ENCODE results near the gene PPTC7.
A peak's percentile ranks its signal among the peaks of the same experiment; 100 is the strongest.

Gene PPTC7

DNA sequence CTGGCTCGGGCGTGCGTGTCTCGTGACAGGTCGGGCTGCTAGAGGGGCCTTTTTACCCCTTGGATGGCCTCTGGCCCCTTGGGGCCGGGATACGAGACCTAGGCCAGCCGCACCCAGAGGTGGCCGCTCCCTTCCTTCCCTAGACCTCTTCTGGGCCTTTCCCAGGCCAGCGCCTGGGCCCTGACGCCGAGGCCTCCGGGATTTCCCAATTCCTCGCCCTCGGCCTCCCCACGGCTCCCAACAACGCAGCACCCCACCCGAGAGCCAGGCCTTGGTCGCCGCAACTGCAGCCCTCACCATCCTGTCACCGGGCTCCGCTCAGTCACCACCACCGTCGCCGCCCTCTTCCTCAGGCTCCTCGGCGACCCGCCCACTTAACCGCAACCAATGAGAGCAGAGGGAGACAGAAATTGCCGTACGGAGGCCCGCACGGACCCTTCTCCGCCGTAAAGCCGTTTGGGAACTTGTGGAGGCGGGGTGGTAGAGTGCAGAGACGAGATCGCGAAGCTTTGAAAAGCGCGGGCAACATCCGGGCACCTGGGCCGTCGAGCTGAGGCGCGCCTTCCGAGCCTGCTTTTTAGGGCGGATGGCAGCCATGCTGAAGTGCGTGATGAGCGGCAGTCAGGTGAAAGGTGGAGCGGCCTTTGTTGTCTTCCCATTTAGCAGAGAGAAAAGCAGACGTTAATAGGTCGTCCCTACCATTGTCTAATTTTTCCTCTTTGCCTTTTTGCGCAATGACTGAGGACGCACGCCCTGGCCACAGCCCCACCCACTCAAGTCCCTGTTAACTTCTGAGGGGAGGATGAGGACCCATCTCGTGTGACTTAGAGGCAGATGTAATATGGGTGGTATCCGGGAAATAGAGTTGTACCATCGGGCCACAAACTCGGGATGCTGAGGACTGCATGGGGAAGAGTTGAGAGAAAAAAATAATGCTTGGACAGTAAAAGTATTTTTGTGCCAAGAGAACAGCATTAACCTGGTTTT lies 81.1 kb downstream of the PPTC7 start, which contains the start of the genes RAD9B and VPS29:
Gene RAD9B (plus strand): TSS at position 580 of the 987 bp plus-strand sequence. CDS start 7 bp downstream, at position 587.
Gene VPS29 (minus strand): TSS at position 360 of the 987 bp plus-strand sequence. CDS start 60 bp downstream, at position 300.
- peak within 1 kb of the TSS; percentile 87 for H3K4me3 ChIP-seq (ENCODE audit: low read depth, low read length)
- no peaks in the 10 kb centered on the region for H3K27me3 ChIP-seq (ENCODE audit: insufficient read depth, low read depth, severe bottlenecking)
- TF ChIP-seq, protein P1, sequence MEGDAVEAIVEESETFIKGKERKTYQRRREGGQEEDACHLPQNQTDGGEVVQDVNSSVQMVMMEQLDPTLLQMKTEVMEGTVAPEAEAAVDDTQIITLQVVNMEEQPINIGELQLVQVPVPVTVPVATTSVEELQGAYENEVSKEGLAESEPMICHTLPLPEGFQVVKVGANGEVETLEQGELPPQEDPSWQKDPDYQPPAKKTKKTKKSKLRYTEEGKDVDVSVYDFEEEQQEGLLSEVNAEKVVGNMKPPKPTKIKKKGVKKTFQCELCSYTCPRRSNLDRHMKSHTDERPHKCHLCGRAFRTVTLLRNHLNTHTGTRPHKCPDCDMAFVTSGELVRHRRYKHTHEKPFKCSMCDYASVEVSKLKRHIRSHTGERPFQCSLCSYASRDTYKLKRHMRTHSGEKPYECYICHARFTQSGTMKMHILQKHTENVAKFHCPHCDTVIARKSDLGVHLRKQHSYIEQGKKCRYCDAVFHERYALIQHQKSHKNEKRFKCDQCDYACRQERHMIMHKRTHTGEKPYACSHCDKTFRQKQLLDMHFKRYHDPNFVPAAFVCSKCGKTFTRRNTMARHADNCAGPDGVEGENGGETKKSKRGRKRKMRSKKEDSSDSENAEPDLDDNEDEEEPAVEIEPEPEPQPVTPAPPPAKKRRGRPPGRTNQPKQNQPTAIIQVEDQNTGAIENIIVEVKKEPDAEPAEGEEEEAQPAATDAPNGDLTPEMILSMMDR (IDR thresholded peaks at IDR 0.05; ENCODE audit: low read depth, low read length): no peak
- peaks cover 4% of the 10 kb centered on the region for H3K9me3 ChIP-seq (ENCODE audit: severe bottlenecking)
- peaks cover 6% of the 10 kb centered on the region for H3K36me3 ChIP-seq
- DNase-seq: peak; percentile 97
- H3K27ac ChIP-seq: peak within 1 kb of the TSS; percentile 81

DNA sequence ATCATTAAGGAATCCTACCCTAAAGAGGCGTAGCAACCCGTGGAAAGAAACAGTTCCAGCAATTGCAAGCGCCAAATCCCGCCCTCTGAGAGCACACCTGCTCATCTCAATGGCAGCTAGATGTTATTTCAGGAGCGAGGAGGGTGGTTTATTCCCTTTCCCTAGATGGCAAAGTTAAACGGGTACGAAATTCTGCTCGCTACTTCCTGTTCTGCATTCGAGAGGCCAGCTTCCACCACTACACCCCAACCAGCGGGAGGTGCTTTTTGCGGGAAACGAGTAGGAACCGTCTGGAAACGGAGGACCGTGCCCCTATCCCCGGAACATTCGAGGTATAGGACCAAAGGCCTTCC lies 81.7 kb downstream of the PPTC7 start:
- TF ChIP-seq, protein P1 (IDR thresholded peaks at IDR 0.05; ENCODE audit: low read depth, low read length): no peak
- peak overlapping the region; percentile 81 for H3K27ac ChIP-seq

DNA sequence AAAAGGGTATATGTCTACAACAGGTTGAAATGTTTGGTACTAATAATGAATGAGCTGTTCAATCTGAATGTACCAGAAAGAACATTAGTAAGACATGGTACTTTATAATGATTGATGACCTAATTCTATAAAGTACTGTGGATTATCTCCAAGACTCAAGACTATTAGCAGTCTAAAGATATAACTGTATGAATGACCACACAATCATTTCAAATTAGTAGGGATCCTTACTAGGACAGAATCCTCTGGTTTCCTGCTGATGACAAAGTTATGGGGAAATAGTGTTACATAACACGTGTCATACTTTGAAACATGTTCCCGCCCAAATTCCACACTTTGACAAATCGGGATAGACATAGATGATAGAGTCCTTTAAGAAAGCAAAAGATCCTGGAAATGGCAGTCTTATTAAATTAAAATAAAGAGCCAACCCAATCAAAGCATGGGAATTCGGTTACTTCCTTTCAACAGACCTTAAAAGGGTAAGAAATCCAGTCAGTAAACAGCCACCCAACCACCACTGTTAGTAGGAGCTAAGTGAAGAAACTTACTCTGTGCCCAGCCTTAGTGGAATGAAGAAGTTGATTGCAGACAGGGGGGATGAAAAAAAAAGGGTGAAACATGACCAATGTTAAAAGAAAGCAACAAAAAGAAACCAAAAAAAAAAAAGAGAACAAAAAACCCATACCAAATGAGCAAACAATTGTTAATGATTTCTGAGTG lies 84.0 kb downstream of the PPTC7 start:
- H3K27ac ChIP-seq: peak overlapping the region; percentile 14
- peaks cover 4% of the 10 kb centered on the region for H3K9me3 ChIP-seq (ENCODE audit: severe bottlenecking)
- peaks cover 26% of the 10 kb centered on the region for H3K36me3 ChIP-seq
- H3K27me3 ChIP-seq (ENCODE audit: insufficient read depth, low read depth, severe bottlenecking): no peaks in the 10 kb centered on the region
- no peak overlapping the region for H3K4me3 ChIP-seq (ENCODE audit: low read depth, low read length)
- TF ChIP-seq, protein P1 (IDR thresholded peaks at IDR 0.05; ENCODE audit: low read depth, low read length): no peak
- DNase-seq: no peak

More for the DNA sequence above, 81.7 kb downstream of the PPTC7 start:
- H3K36me3 ChIP-seq: peaks cover 6% of the 10 kb centered on the region
- H3K4me3 ChIP-seq (ENCODE audit: low read depth, low read length): peak overlapping the region; percentile 87
- H3K9me3 ChIP-seq (ENCODE audit: severe bottlenecking): peaks cover 4% of the 10 kb centered on the region
- DNase-seq: peak; percentile 32
- H3K27me3 ChIP-seq (ENCODE audit: insufficient read depth, low read depth, severe bottlenecking): no peaks in the 10 kb centered on the region

Measured in WERI-Rb-1 (cell line).